Measurements from ENCODE around the gene NTRK3.

DNA sequence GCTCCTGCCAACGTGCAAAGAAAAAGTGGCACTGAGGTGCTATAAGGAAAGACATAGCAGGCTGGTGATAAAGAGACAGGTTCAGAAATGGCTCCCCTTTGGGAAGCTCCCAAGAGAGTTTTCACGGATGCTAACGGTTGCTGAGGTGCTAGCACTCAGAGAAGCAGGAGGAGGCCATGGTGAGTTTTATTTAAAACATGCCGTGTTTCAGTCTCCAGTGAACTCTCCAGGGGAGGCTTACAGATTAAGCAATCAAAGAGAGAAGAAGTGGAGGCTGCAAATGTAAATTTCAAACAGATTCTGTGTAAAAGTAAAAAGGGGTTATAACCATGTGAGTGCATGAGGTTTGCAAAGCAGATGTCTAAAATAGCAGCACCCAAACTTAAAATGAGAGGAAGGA, 346.2 kb downstream of the NTRK3 start:
- TF ChIP-seq EZH2 (IDR thresholded peaks at IDR 0.05; ENCODE audit: low read depth), result no peak
- TF ChIP-seq, protein P1, sequence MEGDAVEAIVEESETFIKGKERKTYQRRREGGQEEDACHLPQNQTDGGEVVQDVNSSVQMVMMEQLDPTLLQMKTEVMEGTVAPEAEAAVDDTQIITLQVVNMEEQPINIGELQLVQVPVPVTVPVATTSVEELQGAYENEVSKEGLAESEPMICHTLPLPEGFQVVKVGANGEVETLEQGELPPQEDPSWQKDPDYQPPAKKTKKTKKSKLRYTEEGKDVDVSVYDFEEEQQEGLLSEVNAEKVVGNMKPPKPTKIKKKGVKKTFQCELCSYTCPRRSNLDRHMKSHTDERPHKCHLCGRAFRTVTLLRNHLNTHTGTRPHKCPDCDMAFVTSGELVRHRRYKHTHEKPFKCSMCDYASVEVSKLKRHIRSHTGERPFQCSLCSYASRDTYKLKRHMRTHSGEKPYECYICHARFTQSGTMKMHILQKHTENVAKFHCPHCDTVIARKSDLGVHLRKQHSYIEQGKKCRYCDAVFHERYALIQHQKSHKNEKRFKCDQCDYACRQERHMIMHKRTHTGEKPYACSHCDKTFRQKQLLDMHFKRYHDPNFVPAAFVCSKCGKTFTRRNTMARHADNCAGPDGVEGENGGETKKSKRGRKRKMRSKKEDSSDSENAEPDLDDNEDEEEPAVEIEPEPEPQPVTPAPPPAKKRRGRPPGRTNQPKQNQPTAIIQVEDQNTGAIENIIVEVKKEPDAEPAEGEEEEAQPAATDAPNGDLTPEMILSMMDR (conservative IDR thresholded peaks at IDR 0.05), result no peak

Data from PC-9 (cell line).